GM18502 (cell line): Measurements from ENCODE around the gene MMP13.
A peak's percentile ranks its signal among the peaks of the same experiment; 100 is the strongest.

Source experiments
- ATAC-seq: cut with Tn5 transposase; IDR thresholded peaks from one replicate; pipeline ENCODE4 v1.9.1; 2021; ENCODE audit warnings: mild to moderate bottlenecking; ENCODE audit not compliant: unreplicated experiment, poor library complexity

MMP13 gene

DNA sequence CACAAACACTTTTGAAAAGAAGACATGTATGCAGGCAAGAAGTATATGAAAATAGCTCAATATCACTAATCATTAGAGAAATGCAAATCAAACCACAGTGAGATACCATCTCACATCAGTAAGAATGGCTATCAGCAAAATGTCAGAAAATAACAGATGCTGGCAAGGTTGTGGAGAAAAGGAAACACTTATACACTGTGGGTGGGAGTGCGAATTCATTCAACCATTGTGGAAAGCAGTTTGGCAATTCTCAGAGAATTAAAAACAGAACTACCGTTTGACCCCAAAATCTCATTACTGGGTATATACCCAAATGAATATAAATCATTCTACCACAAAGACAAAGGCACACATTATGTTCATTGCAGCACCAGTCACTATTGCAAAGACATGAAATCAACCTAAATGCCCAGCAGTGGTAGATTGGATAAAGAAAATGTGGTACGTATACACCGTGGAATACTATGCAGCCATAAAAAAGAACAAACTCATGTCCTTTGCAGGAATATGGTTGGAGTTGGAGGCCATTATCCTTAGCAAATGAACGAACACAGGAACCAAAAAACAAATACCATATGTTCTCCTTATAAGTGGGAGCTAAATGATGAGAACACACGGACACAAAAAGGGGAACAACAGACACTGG is 18.5 kb downstream of the MMP13 start:
- ATAC-seq = peak; percentile 49

DNA sequence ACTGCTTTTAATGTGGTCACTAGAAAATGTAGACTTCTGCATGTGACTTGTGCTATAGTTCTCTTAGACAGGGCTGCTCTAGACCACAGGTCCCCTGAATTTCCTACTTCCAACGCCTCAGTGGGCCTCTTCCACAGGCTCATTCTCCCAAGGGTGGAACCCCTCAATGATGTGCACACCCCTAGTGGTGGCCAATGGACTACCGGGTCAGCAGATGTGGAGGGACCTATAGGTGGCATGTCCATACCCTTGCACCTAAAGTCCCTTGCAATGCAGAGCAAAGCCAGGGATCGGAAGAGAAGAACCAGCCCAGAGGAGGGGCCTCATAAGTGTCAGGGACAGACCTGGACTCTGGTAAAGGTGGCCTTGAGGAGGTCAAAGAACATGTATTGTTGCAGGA is 20.0 kb downstream of the MMP13 start:
- no peak for ATAC-seq

DNA sequence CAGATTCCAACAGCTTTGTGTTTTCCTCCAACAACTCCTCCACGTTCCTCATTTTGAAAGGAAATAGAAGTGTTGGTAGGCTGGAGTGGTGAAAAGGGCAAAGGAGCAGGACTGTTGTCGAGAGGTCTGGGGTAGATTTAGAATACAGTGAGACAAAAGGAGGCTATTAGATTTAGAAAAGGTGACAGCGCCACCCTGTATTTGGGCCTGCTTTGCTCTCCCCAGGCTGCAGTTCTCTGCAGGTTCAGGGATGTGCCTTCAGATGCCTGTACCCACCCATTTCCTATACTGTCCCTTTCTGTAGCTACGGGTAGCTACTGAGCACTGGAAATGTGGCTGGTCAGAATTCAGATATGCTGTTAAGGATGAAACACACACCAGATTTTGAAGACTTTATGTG is 20.8 kb downstream of the MMP13 start:
- no peak for ATAC-seq

DNA sequence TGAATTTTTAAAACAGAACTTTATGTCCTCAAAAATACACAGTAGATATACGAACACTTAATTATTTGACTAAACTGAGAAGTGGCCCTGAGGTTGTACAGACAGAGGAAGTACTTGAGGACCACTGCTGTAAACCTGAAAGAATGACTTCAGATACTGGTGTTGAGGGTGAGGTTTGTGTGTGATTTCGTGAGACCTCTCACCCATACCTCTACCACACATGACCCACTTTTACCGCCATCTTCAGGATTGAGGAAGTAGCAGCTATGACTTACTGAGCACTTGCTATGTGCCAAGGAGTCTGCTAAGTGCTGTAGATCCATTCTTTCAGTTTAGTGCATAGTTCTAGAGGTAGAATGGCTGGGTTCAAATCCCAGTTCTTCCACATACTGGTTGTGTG is 21.9 kb downstream of the MMP13 start:
- peak; percentile 64 for ATAC-seq

DNA sequence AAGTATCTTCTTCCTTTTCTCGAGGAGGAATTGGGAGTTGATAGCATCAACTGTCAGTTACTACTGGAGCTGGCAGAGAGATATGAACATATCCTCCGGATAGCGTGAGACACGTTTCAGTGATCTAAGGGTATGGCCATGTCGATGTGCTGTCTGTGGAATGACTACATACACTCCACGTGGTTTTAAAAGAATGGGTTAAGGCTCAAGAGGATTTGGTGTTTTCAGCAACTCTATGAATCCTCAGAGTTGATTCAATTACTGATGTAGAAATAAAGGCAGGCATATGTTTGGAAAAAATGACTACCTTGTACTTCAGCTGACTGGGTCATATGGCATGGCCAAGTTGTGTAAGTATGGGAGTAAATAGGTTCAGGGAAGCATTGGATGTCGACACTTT is 22.9 kb downstream of the MMP13 start:
- ATAC-seq = no peak

DNA sequence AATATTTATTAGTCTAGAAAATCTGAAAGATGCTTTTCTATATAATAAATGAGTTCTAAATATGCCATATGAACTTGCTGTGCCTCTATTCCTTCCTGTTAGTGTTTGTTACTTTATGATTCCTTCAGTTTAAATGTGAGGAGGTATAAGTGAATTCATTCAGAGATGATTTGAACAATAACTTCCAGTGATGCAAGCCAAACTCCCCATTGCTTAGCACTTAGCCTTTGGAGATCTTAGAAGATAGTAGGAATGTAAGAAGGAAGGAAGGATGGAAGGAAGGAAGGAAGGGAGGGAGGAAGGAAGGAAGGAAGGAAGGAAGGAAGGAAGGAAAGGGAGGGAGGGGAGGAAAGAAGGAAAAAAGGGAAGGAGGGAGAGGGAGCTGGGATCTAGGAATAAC is 25.1 kb downstream of the MMP13 start:
- no peak for ATAC-seq

DNA sequence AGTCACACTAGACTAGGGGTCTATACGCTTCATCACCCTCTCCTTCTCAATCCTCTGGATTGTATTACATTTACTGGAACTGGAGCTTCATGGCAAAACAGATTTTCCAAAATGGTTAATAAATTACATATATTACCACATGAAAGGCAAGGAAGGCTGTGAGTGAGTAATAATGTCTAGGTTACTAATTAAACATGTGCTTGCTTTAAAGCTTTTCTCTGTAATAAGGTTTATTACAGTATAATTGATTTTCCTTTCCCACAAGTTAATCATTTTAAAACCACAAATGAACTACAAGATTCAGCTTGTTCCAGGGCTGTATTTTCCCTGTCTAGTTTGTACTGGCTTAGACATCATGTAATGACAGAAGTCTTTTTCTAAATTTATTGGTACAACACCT is 25.6 kb downstream of the MMP13 start:
- no peak for ATAC-seq

DNA sequence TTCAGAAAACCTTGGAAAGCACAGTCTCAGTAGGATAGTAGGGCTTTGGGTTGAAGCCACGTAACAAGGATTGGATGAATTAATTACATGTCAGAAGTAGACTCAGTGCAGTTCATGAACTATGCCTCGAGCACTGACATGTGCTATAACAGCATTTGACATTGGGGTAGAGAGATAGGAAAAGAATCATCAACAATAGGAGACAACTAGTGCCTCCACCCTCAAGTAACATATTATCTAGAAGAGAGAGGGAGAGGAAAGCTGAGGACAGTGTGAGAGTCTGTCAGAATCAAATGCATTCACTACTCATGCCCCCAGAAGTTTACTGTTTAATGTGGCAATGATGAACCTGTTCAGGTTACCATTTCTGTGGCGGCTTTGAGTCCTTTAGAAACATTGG is 26.4 kb downstream of the MMP13 start:
- no peak for ATAC-seq

DNA sequence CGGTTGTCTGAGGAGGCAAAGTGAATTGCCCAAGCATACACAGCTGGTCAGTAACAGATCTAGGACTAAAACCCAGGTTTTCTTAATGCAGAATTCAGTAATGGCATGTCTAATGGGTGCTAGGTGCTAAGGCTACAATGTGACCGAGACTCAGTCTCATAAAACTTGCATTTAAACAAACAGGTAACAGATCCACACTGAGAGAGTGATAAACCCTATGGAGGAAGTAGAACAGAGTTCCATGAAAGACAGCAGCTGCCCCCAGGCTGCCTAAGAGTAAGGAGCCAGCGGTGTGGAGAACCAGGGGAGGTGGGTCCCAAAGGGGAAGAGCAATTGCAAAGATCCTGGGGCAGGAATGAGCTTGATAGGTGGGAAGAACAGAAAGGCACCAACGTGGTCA is 27.3 kb downstream of the MMP13 start:
- ATAC-seq = no peak

DNA sequence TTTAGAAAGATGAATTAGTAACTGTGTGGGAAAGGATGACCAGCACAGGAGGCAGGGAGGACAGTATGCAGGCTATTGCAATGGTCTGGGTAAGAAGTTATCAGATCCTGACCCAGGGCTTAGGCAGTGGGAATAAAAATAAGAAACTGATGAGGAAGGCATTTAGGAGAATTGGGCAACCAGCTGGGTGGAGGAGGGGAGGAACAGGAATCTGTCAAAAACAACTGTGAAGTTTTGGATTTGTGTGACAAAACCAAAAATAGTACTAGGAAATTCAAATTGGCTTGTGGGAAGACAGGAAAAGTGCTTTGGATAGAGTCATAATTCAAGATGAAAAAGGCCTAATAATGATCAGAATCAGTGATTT is 27.9 kb downstream of the MMP13 start:
- ATAC-seq = no peak

DNA sequence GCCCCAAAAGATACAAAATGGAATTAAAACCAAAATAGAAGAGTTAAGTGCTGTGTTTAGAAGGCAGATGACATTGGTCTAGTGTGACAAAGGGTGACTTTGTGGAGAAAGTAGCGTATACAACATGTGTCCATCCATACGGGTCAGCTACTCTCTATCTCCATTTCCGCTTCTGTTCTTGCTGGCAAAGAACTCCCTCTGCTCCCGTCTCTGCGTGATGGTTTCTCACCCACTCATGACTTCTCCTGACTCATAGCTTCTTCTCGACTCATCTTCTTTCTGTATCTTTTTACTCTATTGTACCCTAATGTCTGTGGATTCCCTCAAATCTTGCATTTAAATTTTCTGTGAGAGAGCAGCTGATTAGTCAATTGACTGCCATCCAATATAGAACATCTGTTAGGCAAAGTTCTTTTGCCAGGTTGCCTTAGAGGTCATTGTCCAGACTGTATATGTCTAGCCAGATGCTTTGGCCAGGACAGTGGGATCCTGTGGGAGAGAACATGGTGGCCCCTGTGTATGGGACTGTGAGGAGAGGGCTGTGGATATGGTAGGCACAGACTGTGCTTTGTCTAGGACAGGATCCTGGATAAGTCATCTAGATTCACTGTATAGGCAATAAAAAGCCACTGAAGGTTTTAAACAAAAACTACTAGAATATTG is 28.4 kb downstream of the MMP13 start:
- ATAC-seq = no peak

DNA sequence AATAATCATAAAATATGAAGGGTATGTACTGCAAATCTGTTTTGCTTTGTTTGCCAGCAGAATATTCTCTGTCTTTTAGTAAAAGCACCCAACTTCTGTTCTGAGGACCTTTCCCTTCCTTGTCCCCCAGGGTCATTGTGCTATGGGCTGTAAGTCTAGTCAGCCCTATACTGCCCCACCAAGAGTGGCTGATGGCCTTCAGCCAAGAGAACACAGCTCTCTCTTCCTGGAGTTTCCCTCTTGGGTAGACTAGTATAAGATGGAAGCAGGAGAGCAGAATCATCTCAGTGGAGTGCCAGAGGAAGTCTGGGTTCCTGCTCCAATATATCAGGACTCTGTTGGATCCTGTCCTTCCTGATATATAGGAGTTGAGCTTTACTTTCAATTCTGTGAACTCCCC is 29.0 kb downstream of the MMP13 start:
- no peak for ATAC-seq

DNA sequence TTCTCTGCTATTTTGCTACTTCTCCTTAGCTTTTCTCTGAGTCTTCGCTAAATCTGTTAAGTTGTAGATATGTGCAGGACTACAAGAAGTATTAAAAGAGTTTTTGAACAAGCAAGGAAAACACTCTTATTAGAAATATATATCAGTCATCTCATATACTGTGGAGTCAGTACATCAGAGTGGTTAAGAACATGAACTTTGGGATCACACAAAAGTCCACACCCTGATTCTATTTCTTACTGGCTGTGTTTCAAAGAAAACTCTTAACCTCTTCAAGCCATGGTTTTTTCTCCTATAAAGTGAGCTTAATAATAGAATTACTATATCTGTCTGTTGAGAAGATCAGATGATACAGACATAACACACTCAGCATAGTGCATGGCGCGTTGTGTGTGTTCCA is 29.5 kb downstream of the MMP13 start:
- ATAC-seq = no peak

DNA sequence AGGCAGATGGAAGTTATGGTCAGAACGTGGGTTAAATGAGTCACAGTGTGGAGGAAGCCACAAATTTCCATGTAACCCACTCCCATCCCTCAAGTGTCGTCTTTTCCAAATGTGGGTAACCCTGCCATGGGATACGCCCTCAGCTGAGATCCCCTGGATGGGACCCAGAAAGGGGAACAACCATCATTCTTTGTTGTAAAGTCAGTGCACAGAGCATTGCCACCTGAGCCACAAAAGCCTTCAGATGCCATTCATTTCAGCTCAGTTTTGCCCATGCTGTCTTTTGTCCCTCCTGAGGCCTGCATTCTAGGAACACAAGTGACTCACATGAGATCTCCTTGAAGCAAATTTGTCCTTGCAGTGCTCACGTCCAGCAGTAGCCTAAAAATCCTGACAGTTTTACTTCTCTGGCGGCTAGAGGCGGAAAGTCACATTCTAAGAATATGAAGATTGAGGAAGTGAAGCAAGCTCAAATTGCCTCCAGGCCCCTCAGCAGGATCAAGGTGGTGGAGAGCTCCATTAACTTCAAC is 30.6 kb downstream of the MMP13 start:
- ATAC-seq = no peak

DNA sequence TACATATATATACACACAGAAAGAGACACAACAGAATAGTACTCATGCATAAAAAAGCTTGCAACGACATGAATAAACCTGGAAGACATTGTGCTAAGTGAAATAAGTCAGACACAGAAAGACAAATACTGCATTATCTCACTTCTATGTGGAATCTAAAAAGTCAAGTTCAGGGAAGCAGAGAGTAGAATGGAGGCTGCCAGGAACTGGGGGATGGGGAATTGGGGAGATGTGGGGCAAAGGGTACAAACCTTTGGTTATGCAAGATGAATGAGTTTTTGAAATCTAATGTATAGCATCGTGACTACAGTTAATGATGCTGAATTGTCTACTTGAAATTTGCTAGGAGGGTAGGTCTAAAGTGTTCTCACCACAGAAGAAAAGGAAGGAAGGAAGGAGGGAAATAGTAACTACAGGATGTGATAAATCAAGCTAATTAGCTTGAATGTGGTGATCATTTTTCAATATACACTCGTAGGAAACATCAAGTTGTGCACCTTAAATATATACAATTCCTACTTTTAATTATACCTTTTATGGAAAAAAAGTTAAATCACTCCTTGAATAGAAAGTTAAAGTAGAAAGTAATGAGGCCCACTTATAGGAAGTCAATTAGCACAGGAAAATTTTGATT is 33.8 kb downstream of the MMP13 start:
- ATAC-seq = no peak

DNA sequence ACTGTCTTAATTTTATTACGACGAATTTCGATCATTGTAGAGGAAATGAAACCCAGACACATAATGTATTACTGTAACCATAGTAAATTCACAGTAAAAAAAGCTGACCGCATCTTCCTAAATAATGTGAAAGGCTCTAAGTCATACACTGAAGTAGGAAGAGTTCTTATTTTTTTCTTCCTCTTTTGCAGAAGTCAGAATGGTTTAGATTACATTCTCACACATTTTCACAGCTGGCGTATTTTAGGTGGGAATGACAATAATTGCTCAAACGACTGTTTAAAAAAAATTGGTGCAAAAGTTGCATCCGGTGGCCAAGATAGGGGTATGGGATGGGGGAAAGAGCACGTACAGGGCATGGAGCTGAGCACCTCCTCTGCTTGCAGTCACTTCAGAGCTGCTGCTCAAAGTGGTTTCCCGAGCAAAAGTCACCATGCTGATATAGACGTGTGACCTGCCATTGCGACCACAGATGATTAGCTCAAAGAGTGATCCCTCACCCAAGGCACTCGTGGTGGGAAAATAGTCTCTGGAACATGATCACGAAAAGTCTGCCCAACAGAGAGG is 35.3 kb downstream of the MMP13 start:
- peak; percentile 93 for ATAC-seq

DNA sequence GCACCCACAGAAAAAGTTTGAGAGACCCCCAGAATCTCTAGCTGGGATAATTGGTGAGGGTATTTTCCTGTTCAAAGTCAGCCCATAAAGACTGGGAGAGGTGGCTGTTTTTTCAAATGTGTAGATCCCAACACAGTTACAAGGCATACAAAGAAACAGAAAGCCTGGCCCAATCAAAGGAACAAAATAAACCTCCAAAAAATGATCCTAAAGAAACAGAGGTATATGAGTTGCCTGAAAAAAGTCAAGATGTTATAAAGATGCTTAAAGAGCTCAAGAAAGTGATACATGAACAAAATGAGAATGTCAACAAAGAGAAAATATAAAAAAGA is 40.5 kb downstream of the MMP13 start:
- ATAC-seq = no peak

DNA sequence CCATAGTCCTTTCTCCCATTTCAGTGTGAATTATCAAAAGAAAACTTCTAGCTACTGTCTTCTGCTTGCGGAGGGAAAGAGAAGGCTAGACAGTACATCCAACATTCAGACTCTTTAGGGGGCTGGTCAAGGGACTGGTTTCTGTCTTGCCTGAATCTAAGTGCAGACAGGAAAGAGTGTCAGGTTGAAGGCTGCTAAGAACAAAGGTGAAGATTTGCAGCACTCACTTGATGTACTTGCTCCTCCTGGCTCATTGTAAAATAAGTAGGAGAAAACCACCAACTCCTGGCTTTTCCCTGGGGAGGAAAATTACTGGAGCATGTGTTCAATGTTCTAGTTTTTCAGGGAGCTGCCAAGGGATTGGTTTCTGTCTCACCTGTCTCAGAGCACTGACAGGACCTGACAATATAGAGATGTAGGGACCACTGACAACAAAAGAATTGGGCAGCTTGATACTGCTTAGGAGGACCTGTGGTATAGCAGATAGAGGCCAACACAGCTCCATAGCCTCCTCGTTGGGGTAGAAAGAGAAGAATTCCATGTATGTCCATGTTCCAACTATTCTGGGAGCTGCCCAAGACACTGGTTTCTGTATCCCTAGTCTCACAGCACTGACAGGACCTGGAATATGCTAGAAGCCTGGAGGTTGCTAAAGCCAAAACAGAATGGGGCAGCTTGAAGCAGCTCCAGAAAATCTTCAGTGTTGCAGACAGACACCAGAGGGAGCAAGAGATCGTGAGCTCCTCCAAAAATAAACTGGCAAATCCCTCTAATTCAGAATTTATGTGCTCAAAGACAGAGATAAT is 41.1 kb downstream of the MMP13 start:
- no peak for ATAC-seq

DNA sequence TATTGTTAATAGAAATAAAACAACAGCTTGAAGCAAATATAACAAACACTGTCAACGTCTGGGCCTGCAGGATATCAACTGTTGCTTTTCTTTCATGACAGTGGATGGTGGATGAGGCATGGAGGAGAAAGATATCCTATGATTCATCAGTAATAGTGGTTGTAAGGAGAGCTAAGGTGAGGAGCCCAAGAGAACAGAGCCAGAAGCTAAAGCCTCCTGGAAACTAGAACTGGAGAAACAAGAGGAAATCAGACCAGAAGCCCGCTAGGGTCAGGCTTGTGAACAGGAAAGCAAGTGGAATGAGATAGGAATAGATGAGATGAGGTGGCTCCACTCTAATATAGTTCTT is 43.1 kb downstream of the MMP13 start:
- no peak for ATAC-seq

DNA sequence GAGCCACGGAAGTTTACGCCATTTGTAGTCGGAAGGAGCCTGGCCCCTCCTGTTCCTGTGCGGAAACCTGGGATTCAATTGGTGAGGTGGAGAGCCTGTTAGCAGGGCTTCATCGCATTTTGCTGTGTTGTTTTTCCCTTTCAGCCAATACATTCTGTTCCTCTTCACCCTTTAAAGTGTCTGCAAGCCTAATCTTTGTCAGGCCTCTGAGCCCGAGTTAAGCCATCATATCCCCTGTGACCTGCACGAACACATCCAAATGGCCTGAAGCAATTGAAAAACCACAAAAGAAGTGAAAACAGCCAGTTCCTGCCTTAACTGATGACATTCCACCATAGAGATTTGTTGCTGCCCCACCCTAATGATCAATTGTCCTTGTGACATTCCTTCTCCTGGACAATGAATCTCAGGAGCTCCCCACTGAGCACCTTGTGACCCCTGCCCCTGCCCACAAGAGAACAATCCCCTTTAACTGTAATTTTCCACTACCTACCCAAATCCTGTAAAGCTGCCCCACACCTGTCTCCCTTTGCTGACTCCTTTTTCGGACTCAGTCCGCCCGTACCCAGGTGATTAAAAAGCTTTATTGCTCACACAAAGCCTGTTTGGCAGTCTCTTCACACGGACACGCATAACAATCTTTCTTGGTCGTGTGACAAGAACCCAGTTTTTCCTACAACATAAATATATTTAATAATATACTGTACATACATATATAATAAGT is 43.6 kb downstream of the MMP13 start:
- no peak for ATAC-seq
